Common myeloid progenitor, CD34-positive (primary cell): ENCODE data around the gene MKLN1.
A peak's percentile ranks its signal among the peaks of the same experiment; 100 is the strongest.

Source experiments
- CTCF ChIA-PET: fragments of 350-600 bp; sonication (Branson Sonifier 250); formaldehyde crosslinking; loops from one replicate; lab custom pipeline; 2021; ENCODE audit warnings: antibody characterized with exemption; lab: Charles Lee
- POLR2A ChIA-PET: fragments of 350-600 bp; sonication (Branson Sonifier 250); formaldehyde crosslinking; loops from one replicate; lab custom pipeline; 2021; ENCODE audit warnings: antibody characterized with exemption; lab: Charles Lee
- DNase-seq, 3 donors: peaks; one replicate each; pipeline versions ENCODE4 v3.0.0 to v3.0.0-alpha.2; 2013
- H3K27ac ChIP-seq, 2 experiments: 1 replicate in 1 of 2; 2 replicates in 1 of 2; pipeline ENCODE4 v1.7.0; 2013; ENCODE audit warnings: inconsistent platforms in 2 of 2, low read length in 2 of 2, mild to moderate bottlenecking in 2 of 2, low read depth in 1 of 2, moderate library complexity in 1 of 2; ENCODE audit not compliant: severe bottlenecking in 2 of 2, insufficient read depth in 1 of 2, poor library complexity in 1 of 2
- H3K27me3 ChIP-seq, 5 experiments: replicated peaks in 2 of 5; 1 replicate in 3 of 5; 2 replicates in 2 of 5; pipeline versions ENCODE4 v1.6.1 to v1.7.0; 2013; ENCODE audit warnings: low read length in 4 of 5, mild to moderate bottlenecking in 2 of 5, moderate library complexity in 2 of 5, inconsistent platforms in 1 of 5; ENCODE audit not compliant: insufficient read depth in 5 of 5, control insufficient read depth in 4 of 5
- H3K36me3 ChIP-seq, 4 experiments: 1 replicate in 2 of 4; 2 replicates in 2 of 4; pipeline versions ENCODE4 v1.6.1 to v1.7.0; 2013; ENCODE audit warnings: low read length in 3 of 4, control low read depth in 1 of 4, mild to moderate bottlenecking in 1 of 4; ENCODE audit not compliant: control insufficient read depth in 4 of 4, insufficient read depth in 4 of 4
- H3K4me1 ChIP-seq, 4 experiments: 1 replicate in 3 of 4; 2 replicates in 1 of 4; pipeline versions ENCODE4 v1.6.1 to v1.7.1; 2013; ENCODE audit warnings: low read length in 3 of 4, mild to moderate bottlenecking in 3 of 4, control low read depth in 1 of 4, inconsistent platforms in 1 of 4, moderate library complexity in 1 of 4; ENCODE audit not compliant: control insufficient read depth in 4 of 4, insufficient read depth in 4 of 4; ENCODE audit errors: control extremely low read depth in 1 of 4
- H3K4me3 ChIP-seq, 7 experiments: 1 replicate in 4 of 7; 2 replicates in 3 of 7; pipeline versions ENCODE4 v1.5.1 to v1.7.0; 2013; ENCODE audit warnings: mild to moderate bottlenecking in 7 of 7, low read length in 6 of 7, moderate library complexity in 6 of 7, inconsistent platforms in 2 of 7, low read depth in 2 of 7, control low read depth in 1 of 7; ENCODE audit not compliant: insufficient read depth in 4 of 7, control insufficient read depth in 1 of 7; ENCODE audit errors: extremely low read depth in 1 of 7
- H3K9me3 ChIP-seq, 5 experiments: 1 replicate in 4 of 5; 2 replicates in 1 of 5; pipeline versions ENCODE4 v1.6.1 to v1.7.1; 2013; ENCODE audit warnings: low read length in 4 of 5, mild to moderate bottlenecking in 2 of 5, inconsistent platforms in 1 of 5, low read depth in 1 of 5, moderate library complexity in 1 of 5; ENCODE audit not compliant: control insufficient read depth in 4 of 5, insufficient read depth in 2 of 5; ENCODE audit errors: control extremely low read depth in 1 of 5
- WGBS: methylation state at CpG from one replicate; pipeline ENCODE4 v1.1.5; 2013; ENCODE audit not compliant: insufficient coverage; 5-methylcytosine and 5-hydroxymethylcytosine counted together

The MKLN1 gene

DNA sequence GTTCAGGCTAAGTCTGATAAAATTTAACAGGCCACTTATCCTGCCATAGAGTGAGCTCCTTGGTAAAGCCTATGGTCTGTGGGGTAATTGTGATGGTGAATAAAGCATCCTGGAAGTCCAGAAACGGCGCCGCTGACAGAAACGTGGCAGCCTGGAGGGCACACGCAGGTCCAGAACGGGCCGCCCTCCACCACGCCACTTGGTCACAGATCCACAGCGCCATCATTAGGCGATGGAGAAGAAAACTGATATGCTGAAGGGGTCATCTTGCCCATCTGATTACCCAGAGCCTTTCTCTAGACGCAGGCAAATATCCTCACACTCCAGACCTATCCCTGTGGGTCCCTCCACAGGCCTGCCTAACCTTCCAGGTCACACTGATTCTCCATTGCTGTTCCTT, 190.9 kb downstream of the MKLN1 start:
- Histone ChIP-seq H3K9me3 (no peaks in the 10 kb centered on the region), H3K36me3 (no peaks in the 10 kb centered on the region), H3K27me3 (peaks cover 0 to 2% (median 0%) of the 10 kb centered on the region in 5 experiments), H3K27ac (no peak overlapping the region), H3K4me1 (no peaks in the 10 kb centered on the region), H3K4me3 (no peak overlapping the region)
- ChIA-PET POLR2A (interaction anchor here (0.7 kb wide), 1 partner anchor 477 kb away, joined by 4 read pairs; no protein-coding TSS in a partner anchor), CTCF (interaction anchor here (0.6 to 1.9 kb wide), 3 partner anchors 9 to 29 kb away, joined by 3 to 6 read pairs (median 3); no protein-coding TSS in a partner anchor)
- DNase-seq = no peak
- WGBS = 91% methylated on average over 11 of the region's 11 CpGs

DNA sequence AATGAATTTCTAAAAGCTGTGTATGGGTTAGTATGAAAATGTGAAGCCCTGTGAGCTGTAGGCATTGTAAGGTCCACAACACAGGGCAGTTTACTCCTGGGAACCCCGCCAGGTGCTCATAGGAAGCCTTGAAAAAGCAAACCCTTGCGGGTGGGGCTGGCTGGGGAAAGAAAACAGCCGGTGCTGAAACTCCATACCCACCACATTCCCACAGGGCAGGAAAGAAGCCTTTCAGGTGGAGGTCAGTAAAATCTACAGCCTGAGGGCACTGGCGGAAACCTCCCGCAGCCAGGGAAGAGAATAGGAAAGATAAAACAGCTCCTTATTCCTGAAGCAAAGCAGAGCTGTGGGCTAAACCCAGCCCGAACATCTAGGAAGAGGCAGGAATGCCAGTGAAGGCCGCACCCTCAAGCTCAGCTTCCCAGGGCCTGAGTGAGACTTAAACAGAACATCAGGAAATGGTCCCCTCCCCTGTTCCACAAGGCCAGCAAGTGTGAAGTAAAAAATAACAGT, 194.0 kb downstream of the MKLN1 start:
- 97% methylated on average over 5 of the region's 7 CpGs for WGBS
- Histone ChIP-seq H3K27me3 (no peaks in the 10 kb centered on the region), H3K4me3 (no peak overlapping the region), H3K36me3 (no peaks in the 10 kb centered on the region), H3K4me1 (no peaks in the 10 kb centered on the region), H3K27ac (no peak overlapping the region), H3K9me3 (no peaks in the 10 kb centered on the region)
- DNase-seq = no peak
- POLR2A ChIA-PET = no interaction called here
- CTCF ChIA-PET = interaction anchor here (1.0 to 1.9 kb wide), 3 partner anchors 13 to 33 kb away, joined by 3 to 4 read pairs (median 4); no protein-coding TSS in a partner anchor

DNA sequence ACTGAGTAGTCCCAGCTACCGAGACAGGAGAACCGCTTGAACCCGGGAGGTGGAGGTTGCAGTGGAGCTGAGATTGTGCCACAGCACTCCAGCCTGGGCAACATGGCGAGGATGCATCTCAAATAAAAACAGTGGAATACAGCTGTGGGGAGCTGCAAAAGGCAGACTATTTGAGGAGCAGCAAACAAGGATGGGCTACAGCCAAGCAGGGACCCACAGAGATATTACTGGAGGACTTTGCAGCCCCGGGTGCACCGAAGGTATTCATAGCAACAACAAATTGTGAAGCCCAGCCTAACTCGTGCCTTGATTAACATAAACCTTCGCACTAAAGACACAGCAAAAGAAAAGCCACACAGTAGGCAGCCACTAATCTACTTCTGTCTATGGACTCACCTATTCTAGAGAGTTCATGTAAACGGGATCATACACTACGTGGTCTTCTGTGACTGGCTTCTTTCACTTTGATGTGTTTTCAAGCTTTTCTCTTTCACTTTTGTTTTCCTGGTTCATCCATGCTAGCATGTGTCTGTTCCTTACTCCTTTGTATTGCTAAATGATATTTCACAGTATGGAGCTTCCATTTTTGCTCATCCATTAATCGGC, 194.8 kb downstream of the MKLN1 start:
- Histone ChIP-seq H3K4me3 (peak overlapping the region in 4 of 7 experiments; percentile 26 to 69 (median 39)), H3K36me3 (no peaks in the 10 kb centered on the region), H3K4me1 (peaks cover 0 to 3% (median 2%) of the 10 kb centered on the region in 4 experiments), H3K27ac (no peak overlapping the region), H3K9me3 (no peaks in the 10 kb centered on the region), H3K27me3 (no peaks in the 10 kb centered on the region)
- ChIA-PET POLR2A (interaction anchor here (0.6 kb wide), 1 partner anchor 21 kb away, joined by 4 read pairs; no protein-coding TSS in a partner anchor), CTCF (interaction anchor here (0.7 to 1.7 kb wide), 4 partner anchors 9 to 419 kb away, joined by 3 to 4 read pairs (median 3); no protein-coding TSS in a partner anchor)
- DNase-seq = peak in 2 of 3 donors; percentile 47 to 49
- WGBS = 99% methylated on average over 8 of the region's 11 CpGs

DNA sequence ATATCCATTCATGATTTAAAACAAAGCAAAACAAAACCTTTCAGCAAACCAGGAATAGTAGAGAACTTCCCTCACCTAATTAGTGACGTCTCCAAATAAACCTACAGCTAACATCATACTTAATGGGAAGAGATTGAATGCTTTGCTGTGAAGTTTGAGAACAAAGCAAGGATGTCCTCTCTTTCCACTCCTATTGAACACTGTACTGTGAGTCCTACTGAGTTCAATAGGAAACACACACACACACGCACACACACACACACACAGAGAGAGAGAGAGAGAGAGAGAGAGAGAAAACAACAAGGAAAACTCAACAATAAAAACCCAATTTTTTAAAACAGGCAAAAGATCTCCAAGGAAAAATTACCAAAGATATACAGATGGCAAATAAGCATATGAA, 196.4 kb downstream of the MKLN1 start:
- no peaks in the 10 kb centered on the region for H3K36me3 ChIP-seq
- no peak for DNase-seq
- H3K4me1 ChIP-seq = peaks cover 0 to 5% (median 5%) of the 10 kb centered on the region in 4 experiments
- CTCF ChIA-PET = interaction anchor here (0.7 to 1.0 kb wide), 3 partner anchors 9 to 24 kb away, joined by 3 to 4 read pairs (median 3); no protein-coding TSS in a partner anchor
- no CpG with 5 or more reads among the region's 2 CpGs for WGBS
- H3K4me3 ChIP-seq = no peak overlapping the region
- no peaks in the 10 kb centered on the region for H3K9me3 ChIP-seq
- H3K27ac ChIP-seq = no peak overlapping the region
- POLR2A ChIA-PET = no interaction called here
- H3K27me3 ChIP-seq = no peaks in the 10 kb centered on the region

DNA sequence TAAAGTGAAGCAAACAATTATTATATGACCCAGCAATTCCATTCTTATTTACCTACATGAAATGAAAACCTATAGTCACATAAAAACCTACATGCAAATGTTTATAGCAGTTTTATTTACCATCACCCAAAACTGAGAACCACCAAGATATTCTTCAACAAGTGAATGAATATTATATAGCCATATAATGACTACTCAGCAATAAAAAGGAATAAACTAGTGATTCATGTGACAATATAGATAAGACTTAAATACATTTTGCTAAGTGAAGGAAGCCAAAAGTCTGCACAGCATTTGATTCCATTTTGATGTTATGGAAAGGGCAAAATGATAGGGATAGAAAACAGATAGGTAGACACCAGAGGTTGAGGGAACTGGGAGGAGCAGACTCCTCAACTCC, 197.0 kb downstream of the MKLN1 start:
- Histone ChIP-seq H3K9me3 (no peaks in the 10 kb centered on the region), H3K4me1 (peaks cover 0 to 5% (median 5%) of the 10 kb centered on the region in 4 experiments), H3K27ac (no peak overlapping the region), H3K4me3 (no peak overlapping the region), H3K27me3 (no peaks in the 10 kb centered on the region), H3K36me3 (no peaks in the 10 kb centered on the region)
- CTCF ChIA-PET = interaction anchor here (0.7 to 1.0 kb wide), 2 partner anchors 9 to 11 kb away, joined by 3 to 4 read pairs; no protein-coding TSS in a partner anchor
- no peak for DNase-seq
- POLR2A ChIA-PET = no interaction called here

DNA sequence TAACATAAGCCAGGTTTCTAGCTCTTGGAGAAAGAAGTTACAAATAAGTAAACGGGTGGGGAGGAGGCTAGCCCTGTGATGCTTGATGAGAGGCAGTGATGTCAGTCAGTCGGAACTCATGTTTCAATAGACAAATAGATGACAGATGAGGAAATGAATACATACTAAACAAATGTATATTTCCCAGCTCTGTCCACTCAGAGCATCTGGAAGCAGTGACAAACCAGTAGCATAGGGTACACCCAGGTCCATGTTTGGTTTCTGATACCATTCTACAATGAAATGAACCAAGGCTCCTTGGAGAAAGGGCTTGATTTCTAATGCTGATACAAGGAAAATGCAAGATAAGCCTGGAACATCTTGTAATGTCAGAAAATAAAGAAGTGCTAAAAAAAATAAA, 198.1 kb downstream of the MKLN1 start:
- WGBS = 100% methylated on average over 1 of the region's 2 CpGs
- POLR2A ChIA-PET = no interaction called here

DNA sequence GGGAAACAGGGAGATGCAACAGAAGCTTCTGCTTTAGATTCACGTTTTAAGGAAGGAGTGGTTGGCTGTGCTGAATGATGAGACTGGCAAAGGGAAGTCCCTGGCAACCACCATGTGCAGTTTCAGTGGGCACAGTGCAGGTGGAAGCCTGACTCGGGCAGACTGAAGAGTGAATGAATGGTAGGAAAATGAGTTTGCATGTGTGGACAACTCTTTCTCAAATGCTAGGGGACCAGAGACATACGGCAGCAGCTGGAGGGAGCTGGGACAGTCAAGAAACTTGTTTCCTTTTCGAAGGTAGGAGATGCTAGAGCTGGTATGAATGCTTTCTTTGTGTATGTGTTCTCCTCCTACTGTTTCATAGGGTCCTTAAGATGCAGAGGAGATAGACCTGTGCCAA, 199.8 kb downstream of the MKLN1 start:
- peaks cover 0 to 5% (median 5%) of the 10 kb centered on the region in 4 experiments for H3K4me1 ChIP-seq
- peak in 2 of 3 donors; percentile 64 to 67 for DNase-seq
- no peaks in the 10 kb centered on the region for H3K27me3 ChIP-seq
- H3K36me3 ChIP-seq = no peaks in the 10 kb centered on the region
- ChIA-PET CTCF (interaction anchor here (1.0 to 1.5 kb wide), 4 partner anchors 11 to 19 kb away, joined by 4 read pairs; no protein-coding TSS in a partner anchor), POLR2A (no interaction called here)
- H3K9me3 ChIP-seq = no peaks in the 10 kb centered on the region
- no peak overlapping the region for H3K4me3 ChIP-seq
- 30% methylated on average over 4 of the region's 4 CpGs for WGBS
- no peak overlapping the region for H3K27ac ChIP-seq

More for the DNA sequence above, 198.1 kb downstream of the MKLN1 start:
- CTCF ChIA-PET = interaction anchor here (0.6 to 0.8 kb wide), 2 partner anchors 9 to 17 kb away, joined by 3 read pairs; no protein-coding TSS in a partner anchor
- H3K9me3 ChIP-seq = no peaks in the 10 kb centered on the region
- H3K27me3 ChIP-seq = no peaks in the 10 kb centered on the region
- peaks cover 0 to 5% (median 5%) of the 10 kb centered on the region in 4 experiments for H3K4me1 ChIP-seq
- DNase-seq = no peak
- no peaks in the 10 kb centered on the region for H3K36me3 ChIP-seq
- H3K4me3 ChIP-seq = no peak overlapping the region
- H3K27ac ChIP-seq = no peak overlapping the region
